ENCODE results near the gene FADD.

DNA sequence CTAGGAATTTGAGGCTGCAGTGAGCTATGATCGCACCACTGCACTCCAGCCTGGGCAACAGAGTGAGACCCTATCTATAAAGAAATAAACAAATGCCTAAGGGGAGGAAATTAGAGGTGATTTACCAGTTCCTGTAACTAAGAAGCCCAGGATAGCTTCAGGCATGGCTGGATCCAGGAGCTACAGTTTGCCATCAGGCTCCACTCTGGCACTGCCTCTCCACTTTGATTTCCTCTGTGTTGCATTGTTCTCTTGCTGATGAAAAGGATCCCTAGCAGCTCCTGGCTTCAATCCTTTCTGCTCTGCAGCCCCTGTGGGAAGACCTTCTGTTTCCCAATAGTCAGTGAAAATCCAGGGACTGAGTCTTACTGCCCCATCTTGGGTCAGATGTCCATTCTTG lies 20.1 kb upstream of the FADD start:
- TF ChIP-seq, protein P1, sequence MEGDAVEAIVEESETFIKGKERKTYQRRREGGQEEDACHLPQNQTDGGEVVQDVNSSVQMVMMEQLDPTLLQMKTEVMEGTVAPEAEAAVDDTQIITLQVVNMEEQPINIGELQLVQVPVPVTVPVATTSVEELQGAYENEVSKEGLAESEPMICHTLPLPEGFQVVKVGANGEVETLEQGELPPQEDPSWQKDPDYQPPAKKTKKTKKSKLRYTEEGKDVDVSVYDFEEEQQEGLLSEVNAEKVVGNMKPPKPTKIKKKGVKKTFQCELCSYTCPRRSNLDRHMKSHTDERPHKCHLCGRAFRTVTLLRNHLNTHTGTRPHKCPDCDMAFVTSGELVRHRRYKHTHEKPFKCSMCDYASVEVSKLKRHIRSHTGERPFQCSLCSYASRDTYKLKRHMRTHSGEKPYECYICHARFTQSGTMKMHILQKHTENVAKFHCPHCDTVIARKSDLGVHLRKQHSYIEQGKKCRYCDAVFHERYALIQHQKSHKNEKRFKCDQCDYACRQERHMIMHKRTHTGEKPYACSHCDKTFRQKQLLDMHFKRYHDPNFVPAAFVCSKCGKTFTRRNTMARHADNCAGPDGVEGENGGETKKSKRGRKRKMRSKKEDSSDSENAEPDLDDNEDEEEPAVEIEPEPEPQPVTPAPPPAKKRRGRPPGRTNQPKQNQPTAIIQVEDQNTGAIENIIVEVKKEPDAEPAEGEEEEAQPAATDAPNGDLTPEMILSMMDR (conservative IDR thresholded peaks at IDR 0.05 in 1 of 2, IDR thresholded peaks at IDR 0.05 in 1 of 2; ENCODE audit: extremely low read depth in 1 of 2, insufficient read depth in 1 of 2, low read depth in 1 of 2, low read length in 2 of 2), result no peak
- no peak for TF ChIP-seq EZH2 (IDR thresholded peaks at IDR 0.05; ENCODE audit: borderline replicate concordance, low read length)

Data from mammary epithelial cell (primary cell).